Esophagus muscularis mucosa (tissue), 3 donors: ENCODE results near the gene HS3ST5.

Source experiments
- CTCF ChIP-seq, 3 experiments: fragments of 200-600 bp in 2 of 3; fragments of 450-650 bp in 1 of 3; sonication (generic) in 2 of 3; IDR thresholded peaks; one replicate each; pipeline ENCODE4 v1.5.1; 2017 to 2019; ENCODE audit warnings: antibody characterized with exemption in 3 of 3, mild to moderate bottlenecking in 2 of 3, moderate library complexity in 1 of 3
- POLR2A ChIP-seq: fragments of 450-650 bp; IDR thresholded peaks from one replicate; pipeline ENCODE4 v1.6.1; 2017; ENCODE audit warnings: antibody characterized with exemption, moderate library complexity, mild to moderate bottlenecking, low read depth
- POLR2AphosphoS5 ChIP-seq, 2 donors: sonication (generic); formaldehyde crosslinking; IDR thresholded peaks; one replicate each; pipeline ENCODE4 v1.6.1; 2017; ENCODE audit warnings: antibody characterized with exemption in 2 of 2

DNA sequence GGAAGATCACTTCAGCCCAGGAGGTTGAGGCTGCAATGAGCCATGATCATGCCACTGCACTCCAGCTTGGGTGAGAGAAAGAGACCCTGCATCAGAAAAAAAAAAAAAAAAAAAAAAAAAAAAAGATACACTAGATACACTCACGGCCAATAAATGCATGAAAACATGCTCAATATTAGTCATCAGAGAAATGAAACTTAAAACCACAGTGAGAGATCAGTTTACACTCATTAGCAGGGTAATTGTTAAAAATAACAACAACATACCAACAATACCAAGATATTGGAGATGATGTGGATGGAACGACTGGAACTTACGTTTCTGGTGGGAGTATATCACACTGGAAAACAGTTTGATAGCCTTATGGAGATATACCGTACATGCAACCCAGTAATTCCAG lies 29.9 kb downstream of the HS3ST5 start:
- no peak for TF ChIP-seq CTCF (IDR thresholded peaks at IDR 0.05)
- no peak for TF ChIP-seq POLR2AphosphoS5 (IDR thresholded peaks at IDR 0.05)
- TF ChIP-seq POLR2A: no peak
